ENCODE measurements around the gene NPAS3. TPM values are rescaled to one million over a fixed set of nuclear protein-coding genes. Genes with fewer than 3 reads are reported as not detected.

The NPAS3 gene
- total RNA-seq, 2 donors from 2014 or later, result 2.4 TPM

GRCh38 chr14:33570694-33571310 is 632.1 kb downstream of the NPAS3 start:
- no peak for DNase-seq
- intact Hi-C loops (cut with DNase I), result no loop called here
- no peak for ATAC-seq

- intact Hi-C loops (cut with DNase I), result no loop called here
- ATAC-seq (no peak), DNase-seq (no peak)
Measured at GRCh38 chr14:33573301-33573880, 634.7 kb downstream of the NPAS3 start.

GRCh38 chr14:33576014-33576413 is 637.3 kb downstream of the NPAS3 start:
- ATAC-seq, result no peak
- no peak for DNase-seq
- intact Hi-C loops (cut with DNase I), result no loop called here

GRCh38 chr14:33578461-33579216 is 640.0 kb downstream of the NPAS3 start:
- ATAC-seq (no peak), DNase-seq (no peak)
- intact Hi-C loops (cut with DNase I), result no loop called here

GRCh38 chr14:33580231-33580749 is 641.6 kb downstream of the NPAS3 start:
- no peak for DNase-seq
- no peak for ATAC-seq

GRCh38 chr14:33580841-33581240 is 642.2 kb downstream of the NPAS3 start:
- no peak for ATAC-seq
- intact Hi-C loops (cut with DNase I), result no loop called here
- no peak for DNase-seq

More at GRCh38 chr14:33580231-33580749, 641.6 kb downstream of the NPAS3 start:
- intact Hi-C loops (cut with DNase I), result no loop called here

GRCh38 chr14:33584697-33585096 is 646.0 kb downstream of the NPAS3 start:
- no peak for ATAC-seq
- DNase-seq, result no peak
- intact Hi-C loops (cut with DNase I), result no loop called here

- ATAC-seq, result no peak
- intact Hi-C loops (cut with DNase I), result no loop called here
- DNase-seq, result no peak
Measured at GRCh38 chr14:33586806-33587205, 648.1 kb downstream of the NPAS3 start.

GRCh38 chr14:33587791-33588190 is 649.1 kb downstream of the NPAS3 start:
- intact Hi-C loops (cut with DNase I), result no loop called here
- ATAC-seq, result no peak
- no peak for DNase-seq

GRCh38 chr14:33588771-33589170 is 650.1 kb downstream of the NPAS3 start:
- intact Hi-C loops (cut with DNase I), result no loop called here
- no peak for DNase-seq
- ATAC-seq, result no peak

- intact Hi-C loops (cut with DNase I), result no loop called here
- ATAC-seq, result peak in 1 of 2 donors; percentile 94
- no peak for DNase-seq
Measured at GRCh38 chr14:33589334-33589733, 650.7 kb downstream of the NPAS3 start.

- intact Hi-C loops (cut with DNase I), result no loop called here
- no peak for ATAC-seq
- no peak for DNase-seq
Measured at GRCh38 chr14:33590891-33591630, 652.4 kb downstream of the NPAS3 start.

- DNase-seq (no peak), ATAC-seq (no peak)
- intact Hi-C loops (cut with DNase I), result no loop called here
Measured at GRCh38 chr14:33592297-33592696, 653.6 kb downstream of the NPAS3 start.

GRCh38 chr14:33596211-33597080 is 657.8 kb downstream of the NPAS3 start:
- ATAC-seq (no peak), DNase-seq (no peak)
- intact Hi-C loops (cut with DNase I), result no loop called here

- DNase-seq (no peak), ATAC-seq (no peak)
- intact Hi-C loops (cut with DNase I), result no loop called here
Measured at GRCh38 chr14:33598582-33598981, 659.9 kb downstream of the NPAS3 start.

GRCh38 chr14:33602396-33602795 is 663.7 kb downstream of the NPAS3 start:
- intact Hi-C loops (cut with DNase I), result no loop called here
- DNase-seq (no peak), ATAC-seq (no peak)

GRCh38 chr14:33606591-33606990 is 667.9 kb downstream of the NPAS3 start:
- ATAC-seq, result no peak
- intact Hi-C loops (cut with DNase I), result no loop called here

GRCh38 chr14:33609582-33609981 is 670.9 kb downstream of the NPAS3 start:
- intact Hi-C loops (cut with DNase I), result no loop called here
- ATAC-seq, result no peak

More at GRCh38 chr14:33606591-33606990, 667.9 kb downstream of the NPAS3 start:
- no peak for DNase-seq

GRCh38 chr14:33610121-33610520 is 671.4 kb downstream of the NPAS3 start:
- DNase-seq, result no peak
- intact Hi-C loops (cut with DNase I), result no loop called here
- ATAC-seq, result no peak

More at GRCh38 chr14:33609582-33609981, 670.9 kb downstream of the NPAS3 start:
- no peak for DNase-seq

All from left cardiac atrium (tissue), 4 donors.